GM23338 (cell line): ENCODE measurements around the gene XCL2. TPM values are rescaled to one million over a fixed set of nuclear protein-coding genes. Genes with fewer than 3 reads are reported as not detected.
"Not testable (repeated sequence)": the region's sequence is repeated elsewhere in the genome, so short reads cannot be mapped to it uniquely, and the experiment has no call there.

Experiments
- ATAC-seq: fragments of 200-7000 bp; cut with Tn5 transposase; 3 replicates; pipeline ENCODE4 v1.9.1; 2020
- DNase-seq: peaks from one replicate; pipeline ENCODE4 v3.0.0-alpha.2; 2015; ENCODE audit warnings: low spot score
- H2AFZ ChIP-seq: fragments of 200-600 bp; sonication (generic); 2 replicates; pipeline ENCODE4 v1.8.0; 2016; ENCODE audit warnings: antibody characterized with exemption, mild to moderate bottlenecking, moderate library complexity
- H3F3A ChIP-seq: fragments of 200-600 bp; sonication (generic); replicated peaks from 2 replicates; pipeline ENCODE4 v1.8.0; 2017; ENCODE audit warnings: antibody characterized with exemption, mixed run types, low read depth
- H3K27ac ChIP-seq: fragments of 200-600 bp; sonication (generic); 2 replicates; pipeline ENCODE4 v1.6.1; 2016; ENCODE audit warnings: low read depth
- H3K27me3 ChIP-seq: fragments of 200-600 bp; sonication (generic); 2 replicates; pipeline ENCODE4 v1.8.0; 2016; ENCODE audit warnings: mild to moderate bottlenecking, mixed run types, moderate library complexity; ENCODE audit not compliant: insufficient read depth
- H3K36me3 ChIP-seq: fragments of 200-600 bp; sonication (generic); 2 replicates; pipeline ENCODE4 v1.8.0; 2016; ENCODE audit warnings: mild to moderate bottlenecking; ENCODE audit not compliant: insufficient read depth
- H3K4me1 ChIP-seq: fragments of 200-600 bp; sonication (generic); 2 replicates; pipeline ENCODE4 v1.8.0; 2016; ENCODE audit warnings: mild to moderate bottlenecking, moderate library complexity; ENCODE audit not compliant: insufficient read depth
- H3K4me2 ChIP-seq: fragments of 200-600 bp; sonication (generic); 2 replicates; pipeline ENCODE4 v1.7.1; 2017; ENCODE audit warnings: mixed run types
- H3K4me3 ChIP-seq: fragments of 200-600 bp; sonication (generic); 2 replicates; pipeline ENCODE4 v1.6.1; 2016; ENCODE audit warnings: mixed run types
- H3K79me2 ChIP-seq: fragments of 200-600 bp; sonication (generic); replicated peaks from 2 replicates; pipeline ENCODE4 v1.8.0; 2017; ENCODE audit warnings: mild to moderate bottlenecking; ENCODE audit not compliant: insufficient read depth
- H3K9me2 ChIP-seq: fragments of 200-600 bp; sonication (generic); 2 replicates; pipeline ENCODE4 v1.8.0; 2017; ENCODE audit not compliant: insufficient read depth
- H4K20me1 ChIP-seq: fragments of 200-600 bp; sonication (generic); replicated peaks from 2 replicates; pipeline ENCODE4 v1.8.0; 2017; ENCODE audit warnings: mild to moderate bottlenecking; ENCODE audit not compliant: insufficient read depth
- H3K27ac Mint-ChIP-seq: 2 replicates; pipeline ENCODE4 v1.8.0; 2020; ENCODE audit warnings: inconsistent platforms, mild to moderate bottlenecking, moderate library complexity, mixed read lengths
- H3K27me3 Mint-ChIP-seq: 3 replicates; pipeline ENCODE4 v1.8.0; 2022; ENCODE audit warnings: low read depth, mild to moderate bottlenecking, moderate library complexity, mixed read lengths, inconsistent platforms; ENCODE audit not compliant: insufficient read depth, poor library complexity
- H3K36me3 Mint-ChIP-seq: 3 replicates; pipeline ENCODE4 v1.8.0; 2021; ENCODE audit warnings: low read depth, mild to moderate bottlenecking, inconsistent platforms, moderate library complexity, mixed read lengths
- H3K4me1 Mint-ChIP-seq: 3 replicates; pipeline ENCODE4 v1.8.0; 2020; ENCODE audit warnings: mild to moderate bottlenecking, inconsistent platforms, mixed read lengths
- H3K4me3 Mint-ChIP-seq: 3 replicates; pipeline ENCODE4 v1.8.0; 2021; ENCODE audit warnings: moderate library complexity, mild to moderate bottlenecking, inconsistent platforms, mixed read lengths
- H3K9me3 Mint-ChIP-seq: 3 replicates; pipeline ENCODE4 v1.8.0; 2020; ENCODE audit warnings: moderate library complexity, mild to moderate bottlenecking, inconsistent platforms, mixed read lengths
- CTCF ChIP-seq, 2 experiments: fragments of 200-600 bp in 1 of 2; sonication (generic) in 1 of 2; conservative IDR thresholded peaks; 2 replicates each; pipeline versions ENCODE4 v1.5.1 to v1.6.1; 2016 to 2017; ENCODE audit warnings: antibody characterized with exemption in 2 of 2, low read depth in 2 of 2, mild to moderate bottlenecking in 2 of 2, moderate library complexity in 1 of 2
- polyA plus RNA-seq: library from polyadenylated mRNA; unstranded; fragments of >200 nt; fragmentation: Nextera tagmentation; extraction: Ambion mirVana; gene quantifications from 2 replicates; pipeline ENCODE4 v1.2.1, GENCODE V29; 2016
- total RNA-seq: library from RNA; depleted of rRNA; stranded (reverse); fragments of >200 nt; shearing (Covaris generic); gene quantifications from 2 replicates; pipeline ENCODE4 v1.2.3, GENCODE V29; 2014

The XCL2 gene
- total and polyA plus RNA-seq, 2 experiments from 2014 or later, result not detected

GRCh38 chr1:168580290-168580689 lies 36.5 kb upstream of the XCL2 start:
- H3K36me3 ChIP-seq, H3K9me3 Mint-ChIP-seq, H3K27me3 ChIP-seq, DNase-seq, H2AFZ ChIP-seq, H3K79me2 ChIP-seq, H3K9me2 ChIP-seq, H3F3A ChIP-seq, ATAC-seq, H3K27ac Mint-ChIP-seq, H3K4me3 Mint-ChIP-seq, H3K4me1 ChIP-seq, H3K27me3 Mint-ChIP-seq, H3K4me1 Mint-ChIP-seq, H3K36me3 Mint-ChIP-seq, H3K4me2 ChIP-seq, H3K27ac ChIP-seq, H4K20me1 ChIP-seq, H3K4me3 ChIP-seq: not testable (repeated sequence)

- not testable (repeated sequence) for H2AFZ ChIP-seq, H3K9me3 Mint-ChIP-seq, H3K27me3 Mint-ChIP-seq, H3K4me3 ChIP-seq, H3K4me2 ChIP-seq, H3K36me3 ChIP-seq, H3K4me1 ChIP-seq, H3K27ac ChIP-seq, H4K20me1 ChIP-seq, H3F3A ChIP-seq, H3K9me2 ChIP-seq, H3K4me1 Mint-ChIP-seq, H3K27me3 ChIP-seq, H3K27ac Mint-ChIP-seq, H3K36me3 Mint-ChIP-seq, ATAC-seq, DNase-seq, H3K79me2 ChIP-seq, H3K4me3 Mint-ChIP-seq
Measured at GRCh38 chr1:168578531-168579185, 34.9 kb upstream of the XCL2 start.

GRCh38 chr1:168576245-168576688 lies 32.5 kb upstream of the XCL2 start, which contains the start of gene XCL1:
Gene XCL1, plus strand, starts transcription at chr1:168576605. Its CDS starts 33 bp downstream, at chr1:168576638.
- H3K9me3 Mint-ChIP-seq, H3K36me3 ChIP-seq, H3K36me3 Mint-ChIP-seq, H3K4me1 Mint-ChIP-seq, H3K4me3 Mint-ChIP-seq, H3K4me2 ChIP-seq, ATAC-seq, H3K9me2 ChIP-seq, H2AFZ ChIP-seq, H3F3A ChIP-seq, H3K27ac ChIP-seq, H3K27me3 Mint-ChIP-seq, H3K27ac Mint-ChIP-seq, H3K79me2 ChIP-seq, H3K4me3 ChIP-seq, H3K27me3 ChIP-seq, H4K20me1 ChIP-seq, DNase-seq: not testable (repeated sequence)
- H3K4me1 ChIP-seq, result peaks cover 15% of the 10 kb centered on the region

GRCh38 chr1:168574234-168574633 lies 30.4 kb upstream of the XCL2 start:
- ATAC-seq, result peak; percentile 79
- H2AFZ ChIP-seq, H3K36me3 ChIP-seq, H3K27ac ChIP-seq, H3K9me2 ChIP-seq, H3K4me3 Mint-ChIP-seq, H3K27me3 ChIP-seq, H3K36me3 Mint-ChIP-seq, H3K79me2 ChIP-seq, H3K9me3 Mint-ChIP-seq, H3F3A ChIP-seq, H4K20me1 ChIP-seq, H3K4me3 ChIP-seq, H3K27ac Mint-ChIP-seq, H3K4me2 ChIP-seq, H3K27me3 Mint-ChIP-seq: not testable (repeated sequence)
- TF ChIP-seq CTCF (conservative IDR thresholded peaks at IDR 0.05; ENCODE audit: low read depth in 2 of 2), result peak; percentile 63 to 70
- H3K4me1 ChIP-seq, result peaks cover 23% of the 10 kb centered on the region
- peaks cover 25% of the 10 kb centered on the region for H3K4me1 Mint-ChIP-seq
- DNase-seq, result peak; percentile 49
